PC-3 (cell line): Measurements from ENCODE around the gene RYR2.

Source experiments
- CTCF ChIP-seq: fragments of 300-600 bp; sonication (generic); conservative IDR thresholded peaks from 2 replicates; pipeline ENCODE4 v1.5.1; 2017; ENCODE audit warnings: antibody characterized with exemption, low read depth, mild to moderate bottlenecking, low read length
- EZH2 ChIP-seq: fragments of 300-600 bp; sonication (generic); IDR thresholded peaks from one replicate; pipeline ENCODE4 v1.6.1; 2017; ENCODE audit warnings: antibody characterized with exemption, mild to moderate bottlenecking, low read length; ENCODE audit not compliant: unreplicated experiment

GRCh38 chr1:237197470-237198425 lies 155.8 kb downstream of the RYR2 start:
- no peak for TF ChIP-seq CTCF
- TF ChIP-seq EZH2, result no peak
